ENCODE data around the gene KEL.

KEL gene

DNA sequence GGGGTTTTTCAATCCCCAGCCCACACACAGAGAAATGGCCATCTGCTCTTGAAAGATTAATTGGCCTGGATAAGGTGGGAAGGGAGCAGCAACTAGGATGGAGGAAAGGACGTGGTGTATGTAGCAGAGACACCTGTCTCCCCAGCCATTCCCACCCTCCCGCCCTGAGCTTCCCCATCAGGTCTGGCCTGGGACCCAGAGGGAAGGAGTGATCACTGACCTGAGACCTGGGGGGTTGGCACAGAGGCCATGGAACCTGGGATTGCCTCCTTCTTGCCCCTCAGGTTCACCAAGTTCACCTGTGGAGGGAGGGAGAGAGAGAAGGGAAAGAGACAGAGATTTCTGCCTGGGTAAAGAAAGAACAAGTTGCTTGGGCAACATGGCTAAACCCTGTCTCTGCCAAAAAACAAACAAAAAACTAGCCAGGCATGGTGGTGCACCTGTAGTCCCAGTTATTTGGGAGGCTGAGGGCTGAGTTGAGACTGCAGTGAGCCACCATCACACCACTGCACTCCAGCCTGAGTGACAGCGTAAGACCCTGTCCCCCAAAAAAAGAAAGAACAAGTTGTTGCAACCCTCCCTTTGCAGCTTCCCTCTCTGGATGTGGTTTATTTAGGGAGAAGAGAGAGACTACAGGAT is 65.3 kb downstream of the KEL start:
- DNase-seq = no peak

DNA sequence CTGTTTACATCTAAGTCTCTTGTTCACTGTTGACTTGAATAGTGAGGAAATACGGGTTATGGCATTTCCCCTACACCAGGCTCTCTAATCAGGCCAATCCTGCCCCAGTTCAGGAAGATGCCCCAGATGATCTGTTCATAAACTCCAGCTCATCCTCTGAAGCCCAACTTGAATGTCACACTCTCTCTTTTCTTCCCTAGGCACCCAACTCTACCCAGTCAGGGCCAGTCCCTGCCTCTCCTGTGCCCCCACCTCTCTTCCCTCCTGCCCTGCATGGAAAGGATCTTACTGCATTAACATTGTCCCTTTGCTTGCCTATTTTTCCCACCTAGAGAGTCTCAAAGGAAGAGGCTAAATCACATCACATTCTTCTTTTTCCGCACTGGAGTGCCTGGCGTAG is 66.0 kb downstream of the KEL start:
- DNase-seq = no peak

DNA sequence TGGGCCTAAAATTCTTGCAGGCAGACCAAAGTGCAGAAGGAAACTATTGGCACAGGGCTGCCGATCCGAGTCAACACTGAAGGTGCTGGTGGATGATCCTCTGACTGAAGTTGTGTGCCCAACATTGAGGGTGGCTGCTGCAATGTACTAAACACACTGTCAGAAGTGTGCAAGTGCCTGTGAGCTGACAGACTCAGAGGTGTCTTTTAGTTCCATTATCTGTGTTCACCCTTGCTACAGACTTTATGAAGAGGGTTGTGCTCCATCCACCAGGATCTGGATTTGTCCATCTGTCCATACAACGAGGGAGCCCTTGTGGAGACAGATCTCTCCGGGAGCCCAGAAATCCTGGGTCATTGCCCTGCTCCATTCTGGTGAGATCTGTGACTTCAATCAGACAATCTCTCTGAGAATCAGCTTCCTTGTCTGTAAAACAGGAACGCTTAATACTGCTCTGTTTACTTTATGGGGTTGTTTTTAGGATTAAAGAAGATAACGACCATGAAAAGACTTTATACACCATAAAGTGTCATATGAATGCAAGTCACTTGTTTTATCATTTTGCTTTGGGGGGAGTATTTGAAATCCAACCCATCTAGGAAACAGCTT is 67.1 kb downstream of the KEL start:
- no peak for DNase-seq

DNA sequence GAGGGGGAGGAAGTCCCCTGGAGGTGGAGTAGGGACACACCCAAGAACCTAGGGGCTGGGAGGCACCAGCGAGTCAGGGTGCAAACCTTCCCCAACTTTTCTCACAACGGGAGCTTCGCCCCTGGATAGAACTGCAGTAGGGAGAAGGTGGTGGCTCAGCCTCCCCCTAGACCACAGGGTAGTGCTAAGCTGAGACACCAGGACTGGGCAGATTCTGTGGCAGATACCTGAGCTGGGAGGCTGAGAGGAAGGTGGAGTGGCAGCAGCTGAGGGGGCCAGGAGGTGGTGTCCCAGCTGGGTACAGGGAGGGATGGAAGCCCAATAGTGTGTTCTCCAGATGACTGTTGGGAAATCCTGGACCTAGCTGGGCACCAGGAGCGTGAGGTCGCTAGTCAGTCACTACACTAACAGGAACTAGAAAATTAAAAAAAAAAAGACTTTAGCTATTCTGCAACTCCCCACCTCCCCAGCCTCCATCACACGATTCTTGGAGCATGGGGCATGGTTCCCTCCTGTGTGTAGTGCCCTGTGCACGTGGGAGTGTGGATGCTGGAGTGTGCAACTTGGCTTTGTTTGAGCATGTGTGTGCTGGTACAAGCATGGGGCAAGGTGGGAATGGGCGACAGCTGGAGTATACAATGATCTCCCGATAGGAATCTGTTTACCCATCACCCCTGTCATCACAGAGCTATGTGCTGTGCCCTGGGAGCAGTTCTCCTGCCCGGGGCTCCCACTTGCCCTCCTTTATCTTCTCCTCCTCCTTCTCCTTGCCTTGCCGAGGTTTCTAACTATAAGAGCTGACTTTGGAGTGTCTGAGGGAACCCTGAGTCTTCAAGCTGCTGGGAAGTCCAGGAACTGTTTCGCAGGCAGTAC is 67.8 kb downstream of the KEL start:
- no peak for DNase-seq

DNA sequence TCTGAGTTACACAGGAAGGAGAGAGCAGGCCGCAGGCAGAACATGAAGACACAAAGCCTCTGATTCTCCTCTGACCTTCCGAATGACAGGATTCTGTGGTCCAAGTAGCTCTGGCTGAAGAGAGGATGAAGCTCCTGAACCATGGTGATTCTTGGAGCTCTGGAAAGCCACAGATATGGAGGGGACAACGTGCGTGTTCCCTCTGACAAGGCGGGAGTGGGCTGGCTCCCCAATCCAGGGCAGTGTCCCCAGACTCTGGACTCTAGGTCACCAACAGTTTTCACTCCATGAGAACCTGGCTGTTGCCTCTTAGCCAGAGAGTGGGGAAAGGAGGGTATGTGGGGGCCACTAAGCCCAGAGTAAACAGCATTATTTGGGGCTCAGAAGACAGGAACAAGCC is 69.2 kb downstream of the KEL start:
- no peak for DNase-seq

DNA sequence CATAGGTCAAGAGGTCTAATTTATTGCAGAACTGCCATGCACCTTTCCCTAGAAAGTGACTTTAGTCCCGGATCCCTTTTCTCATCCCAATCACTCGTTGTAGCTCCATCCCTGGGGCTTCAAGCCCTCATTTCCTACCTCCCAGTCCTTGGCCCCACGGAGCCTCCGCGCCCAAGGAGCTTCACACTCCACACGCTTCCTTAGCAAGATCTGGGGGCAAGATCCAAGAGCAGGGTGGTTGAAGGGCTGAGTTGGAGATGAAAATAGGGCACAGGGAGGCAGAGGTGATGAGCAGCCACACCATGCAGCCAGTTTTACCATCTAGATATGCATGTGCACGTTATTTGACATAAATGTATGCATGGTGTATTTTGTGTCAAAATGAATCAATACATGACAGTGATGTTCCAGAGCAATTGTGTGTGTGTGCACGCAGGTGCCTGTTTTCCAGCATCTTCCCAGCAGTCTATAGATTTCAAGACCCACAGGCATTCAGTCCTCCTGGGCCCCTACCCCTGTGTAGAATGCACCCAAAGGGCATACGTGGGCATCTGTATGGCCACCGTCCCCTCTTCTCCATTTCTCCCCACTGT is 70.6 kb downstream of the KEL start:
- no peak for DNase-seq
